Progenitor cell of endocrine pancreas (in vitro differentiated cells): ENCODE measurements around the gene NFATC2IP. TPM values are rescaled to one million over a fixed set of nuclear protein-coding genes. Genes with fewer than 3 reads are reported as not detected.
A peak's percentile ranks its signal among the peaks of the same experiment; 100 is the strongest.
"Not testable (repeated sequence)": the region's sequence is repeated elsewhere in the genome, so short reads cannot be mapped to it uniquely, and the experiment has no call there.

Experiments used
- DNase-seq: peaks from one replicate; pipeline ENCODE4 v3.0.0; 2021; ENCODE audit warnings: low spot score; ENCODE audit not compliant: unreplicated experiment
- H3K27ac Mint-ChIP-seq: 2 replicates; pipeline ENCODE4 v1.8.0; 2021; ENCODE audit warnings: mild to moderate bottlenecking, moderate library complexity, mixed read lengths
- H3K27me3 Mint-ChIP-seq: 2 replicates; pipeline ENCODE4 v1.8.0; 2021; ENCODE audit warnings: mixed read lengths
- H3K36me3 Mint-ChIP-seq: 2 replicates; pipeline ENCODE4 v1.8.0; 2022; ENCODE audit warnings: mixed read lengths; ENCODE audit not compliant: insufficient read depth
- H3K4me1 Mint-ChIP-seq: 2 replicates; pipeline ENCODE4 v1.8.0; 2021; ENCODE audit warnings: low read depth, mixed read lengths
- H3K4me3 Mint-ChIP-seq: 2 replicates; pipeline ENCODE4 v1.8.0; 2021; ENCODE audit warnings: low read depth, mild to moderate bottlenecking, moderate library complexity, mixed read lengths
- H3K9me3 Mint-ChIP-seq: 2 replicates; pipeline ENCODE4 v1.8.0; 2021; ENCODE audit warnings: low read depth, mixed read lengths
- total RNA-seq: library from RNA; stranded (reverse); gene quantifications from 2 replicates; pipeline ENCODE4 v1.2.1, GENCODE V29; 2021
- TF ChIP-seq, protein P1 (sequence below): fragments of 200-600 bp; sonication (generic); IDR thresholded peaks from one replicate; pipeline ENCODE4 v1.5.0; 2021; ENCODE audit warnings: antibody characterized with exemption, mild to moderate bottlenecking; ENCODE audit not compliant: unreplicated experiment

Gene NFATC2IP
- total RNA-seq, 1 donor from 2014 or later: 77.1 TPM

GRCh38 chr16:28938721-28939120 is 12.0 kb upstream of the NFATC2IP start:
- TF ChIP-seq, protein P1, sequence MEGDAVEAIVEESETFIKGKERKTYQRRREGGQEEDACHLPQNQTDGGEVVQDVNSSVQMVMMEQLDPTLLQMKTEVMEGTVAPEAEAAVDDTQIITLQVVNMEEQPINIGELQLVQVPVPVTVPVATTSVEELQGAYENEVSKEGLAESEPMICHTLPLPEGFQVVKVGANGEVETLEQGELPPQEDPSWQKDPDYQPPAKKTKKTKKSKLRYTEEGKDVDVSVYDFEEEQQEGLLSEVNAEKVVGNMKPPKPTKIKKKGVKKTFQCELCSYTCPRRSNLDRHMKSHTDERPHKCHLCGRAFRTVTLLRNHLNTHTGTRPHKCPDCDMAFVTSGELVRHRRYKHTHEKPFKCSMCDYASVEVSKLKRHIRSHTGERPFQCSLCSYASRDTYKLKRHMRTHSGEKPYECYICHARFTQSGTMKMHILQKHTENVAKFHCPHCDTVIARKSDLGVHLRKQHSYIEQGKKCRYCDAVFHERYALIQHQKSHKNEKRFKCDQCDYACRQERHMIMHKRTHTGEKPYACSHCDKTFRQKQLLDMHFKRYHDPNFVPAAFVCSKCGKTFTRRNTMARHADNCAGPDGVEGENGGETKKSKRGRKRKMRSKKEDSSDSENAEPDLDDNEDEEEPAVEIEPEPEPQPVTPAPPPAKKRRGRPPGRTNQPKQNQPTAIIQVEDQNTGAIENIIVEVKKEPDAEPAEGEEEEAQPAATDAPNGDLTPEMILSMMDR: no peak
- DNase-seq: no peak
- H3K4me3 Mint-ChIP-seq: no peak overlapping the region
- no peak overlapping the region for H3K27ac Mint-ChIP-seq
- H3K27me3 Mint-ChIP-seq: peaks cover 16% of the 10 kb centered on the region
- no peaks in the 10 kb centered on the region for H3K36me3 Mint-ChIP-seq
- peaks cover 2% of the 10 kb centered on the region for H3K4me1 Mint-ChIP-seq
- no peaks in the 10 kb centered on the region for H3K9me3 Mint-ChIP-seq

DNA sequence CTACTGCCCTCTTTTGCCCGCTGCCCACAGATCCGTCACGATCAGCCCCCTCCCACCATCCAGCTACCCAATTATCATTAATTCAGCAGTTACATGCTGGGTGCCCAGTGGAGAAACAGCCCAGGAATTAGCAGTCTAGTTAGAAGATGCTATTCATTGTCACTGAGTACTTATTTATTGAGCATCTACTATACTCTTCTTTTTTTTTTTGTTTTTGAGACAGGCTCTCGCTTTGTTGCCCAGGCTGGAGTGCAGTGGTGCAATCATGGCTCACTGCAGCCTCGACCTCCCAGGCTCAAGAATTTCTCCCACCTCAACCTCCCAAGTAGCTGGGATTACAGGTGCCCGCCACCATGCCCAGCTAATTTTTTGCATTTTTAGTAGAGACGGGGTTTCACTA is 10.9 kb upstream of the NFATC2IP start:
- H3K4me1 Mint-ChIP-seq, DNase-seq, H3K27ac Mint-ChIP-seq, H3K36me3 Mint-ChIP-seq, H3K4me3 Mint-ChIP-seq, H3K9me3 Mint-ChIP-seq: not testable (repeated sequence)
- H3K27me3 Mint-ChIP-seq: peaks cover 13% of the 10 kb centered on the region

DNA sequence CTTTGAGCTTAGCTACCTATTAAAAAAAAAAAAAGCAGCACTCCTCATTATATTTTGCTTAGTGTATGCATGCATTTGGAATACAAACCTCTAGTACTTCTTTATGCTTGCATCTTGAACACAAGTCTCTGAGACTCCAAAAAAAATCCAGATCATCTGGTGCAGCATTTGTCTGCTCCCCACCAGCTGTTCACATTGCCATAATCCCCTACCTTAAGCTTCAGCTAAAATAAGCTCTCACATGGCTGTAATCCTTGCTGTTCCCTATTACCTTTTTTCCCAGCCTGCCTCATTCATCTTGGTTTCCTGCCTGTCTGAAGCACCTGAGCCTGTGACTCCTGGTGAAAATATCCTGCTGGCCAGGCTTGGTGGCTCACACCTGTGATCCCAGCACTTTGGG is 7.5 kb upstream of the NFATC2IP start:
- Mint-ChIP-seq H3K27ac (no peak overlapping the region), H3K9me3 (no peaks in the 10 kb centered on the region), H3K27me3 (peaks cover 15% of the 10 kb centered on the region), H3K36me3 (no peaks in the 10 kb centered on the region), H3K4me3 (no peak overlapping the region), H3K4me1 (peaks cover 4% of the 10 kb centered on the region)
- DNase-seq: no peak
- TF ChIP-seq, protein P1: no peak

- H3K9me3 Mint-ChIP-seq: no peaks in the 10 kb centered on the region
- no peak overlapping the region for H3K4me3 Mint-ChIP-seq
- no peak overlapping the region for H3K27ac Mint-ChIP-seq
- TF ChIP-seq, protein P1: no peak
- DNase-seq: no peak
- peaks cover 11% of the 10 kb centered on the region for H3K27me3 Mint-ChIP-seq
- H3K36me3 Mint-ChIP-seq: no peaks in the 10 kb centered on the region
- H3K4me1 Mint-ChIP-seq: peaks cover 9% of the 10 kb centered on the region
These were observed 4.1 kb upstream of the NFATC2IP start for GRCh38 chr16:28946681-28947080.

- Mint-ChIP-seq H3K36me3 (peaks cover 2% of the 10 kb centered on the region), H3K27me3 (peaks cover 6% of the 10 kb centered on the region), H3K9me3 (no peaks in the 10 kb centered on the region), H3K4me3 (peak overlapping the region; percentile 99), H3K27ac (peak overlapping the region; percentile 84), H3K4me1 (peaks cover 11% of the 10 kb centered on the region)
- TF ChIP-seq, protein P1: no peak
- DNase-seq: no peak
These were observed 740 bp downstream of the NFATC2IP start for GRCh38 chr16:28951410-28951943.

DNA sequence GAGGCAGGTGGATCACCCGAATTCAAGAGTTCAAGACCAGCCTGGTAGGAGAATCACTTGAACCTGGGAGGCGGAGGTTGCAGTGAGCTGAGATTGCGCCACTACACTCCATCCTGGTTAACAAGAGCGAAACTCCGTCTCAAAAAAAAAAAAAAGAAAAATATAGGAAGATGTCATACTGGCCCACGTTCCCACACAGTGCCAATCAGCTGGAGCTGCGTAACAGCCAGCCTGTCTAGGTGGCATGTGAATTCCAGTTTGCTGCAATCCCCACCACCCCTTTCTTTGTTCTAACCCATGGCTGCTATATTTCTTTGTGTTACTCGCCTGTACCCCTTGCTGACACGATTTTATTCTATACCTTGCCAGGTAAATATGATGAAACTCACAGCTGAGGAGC is 7.5 kb downstream of the NFATC2IP start:
- Mint-ChIP-seq H3K4me3 (no peak overlapping the region), H3K27ac (no peak overlapping the region), H3K4me1 (no peaks in the 10 kb centered on the region), H3K36me3 (peaks cover 12% of the 10 kb centered on the region), H3K27me3 (no peaks in the 10 kb centered on the region), H3K9me3 (no peaks in the 10 kb centered on the region)
- no peak for DNase-seq
- TF ChIP-seq, protein P1: no peak
